Ramos (cell line): ENCODE data around the gene PRKG1.
"Not testable (repeated sequence)": the region's sequence is repeated elsewhere in the genome, so short reads cannot be mapped to it uniquely, and the experiment has no call there.

Source experiments
- in situ Hi-C: fragments of 300-500 bp; cut with MboI; formaldehyde crosslinking; loops from one replicate; pipeline ENCODE4 v1.14.3; 2022; ENCODE audit warnings: low sequenced_read_pairs; ENCODE audit not compliant: unreplicated experiment

Gene PRKG1

GRCh38 chr10:52239771-52240170 lies 1165.5 kb downstream of the PRKG1 start:
- in situ Hi-C loops: no loop called here

DNA sequence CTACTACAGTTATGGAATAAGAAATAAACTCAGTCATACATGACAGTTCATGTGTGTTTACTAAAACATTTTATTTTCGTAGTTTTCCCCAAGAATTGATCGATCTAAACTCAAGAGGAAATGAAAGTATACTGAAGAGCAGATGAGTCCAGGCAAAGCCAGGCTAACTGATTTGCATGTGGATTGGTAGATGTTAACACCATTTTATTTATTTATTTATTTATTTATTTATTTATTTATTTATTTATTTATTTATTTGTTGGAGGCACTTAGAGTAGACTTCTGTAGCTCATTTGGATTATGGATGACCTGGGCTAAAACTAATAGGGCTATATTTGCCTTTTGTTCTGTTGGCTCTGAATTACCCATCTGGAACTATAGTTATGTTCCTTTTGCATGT lies 1171.3 kb downstream of the PRKG1 start:
- in situ Hi-C loops: no loop called here

DNA sequence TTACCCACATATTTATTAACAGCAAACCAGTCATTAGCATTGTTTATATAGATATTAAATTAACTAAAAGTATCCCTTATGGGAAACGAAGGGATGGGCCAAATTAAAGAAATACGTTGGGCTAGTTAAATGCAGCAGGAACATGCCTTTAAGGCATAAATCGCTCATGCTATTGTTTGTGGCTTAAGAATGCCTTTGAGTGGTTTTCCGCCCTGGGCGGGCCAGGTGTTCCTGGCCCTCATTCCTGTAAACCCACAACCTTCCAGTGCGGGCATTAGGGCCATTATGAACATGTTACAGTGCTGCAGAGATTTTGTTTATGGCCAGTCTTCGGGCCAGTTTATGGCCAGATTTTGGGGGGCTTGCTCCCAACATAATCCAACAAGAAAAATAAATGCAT lies 1173.6 kb downstream of the PRKG1 start:
- in situ Hi-C loops: not testable (repeated sequence)

GRCh38 chr10:52248697-52249306 lies 1174.5 kb downstream of the PRKG1 start:
- in situ Hi-C loops: no loop called here

DNA sequence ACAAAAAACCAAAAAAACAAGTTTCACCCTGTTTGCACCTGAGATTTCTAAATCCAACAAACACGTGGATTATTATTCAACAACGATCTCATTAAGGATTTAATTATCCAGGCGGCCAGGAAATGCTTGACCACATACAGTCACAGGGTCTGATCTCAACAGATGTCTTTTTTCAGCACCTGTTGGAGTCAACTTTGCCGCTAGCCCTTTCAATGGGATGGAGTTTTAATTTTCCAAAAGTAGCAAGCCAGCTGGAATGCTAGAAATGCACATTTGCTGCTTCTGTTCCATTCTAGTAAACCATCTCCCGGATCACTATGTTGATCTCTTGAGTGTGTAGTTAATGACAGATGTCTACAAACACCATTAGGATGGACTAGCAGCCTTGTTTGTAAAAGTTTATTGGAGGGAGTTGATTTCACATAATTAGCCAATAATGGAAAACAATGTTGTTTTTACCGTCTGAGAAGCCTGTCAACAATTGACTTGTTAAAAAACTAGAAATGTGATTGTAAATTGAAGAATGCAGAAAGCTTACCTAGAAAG lies 1175.6 kb downstream of the PRKG1 start:
- in situ Hi-C loops: no loop called here

GRCh38 chr10:52250510-52250909 lies 1176.2 kb downstream of the PRKG1 start:
- in situ Hi-C loops: no loop called here

DNA sequence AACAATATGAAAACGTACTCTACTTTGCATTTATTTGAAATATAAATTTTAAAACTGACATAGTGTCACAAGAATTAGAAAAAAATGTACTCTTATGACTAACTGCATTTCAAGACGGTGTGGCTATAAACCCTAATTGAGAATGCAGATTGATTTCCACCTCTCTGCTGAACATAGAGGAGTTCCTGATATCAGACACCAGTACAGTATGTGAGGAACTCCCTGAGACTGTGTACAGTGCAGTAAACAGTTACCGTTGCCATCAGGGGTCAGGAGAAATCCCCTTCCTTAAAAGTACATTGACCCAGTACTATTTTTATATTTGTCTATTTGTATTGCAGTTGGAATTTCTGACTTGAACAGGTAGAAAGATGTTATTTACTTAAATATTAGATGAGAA lies 1178.0 kb downstream of the PRKG1 start:
- in situ Hi-C loops: no loop called here

GRCh38 chr10:52256832-52257691 lies 1182.8 kb downstream of the PRKG1 start:
- in situ Hi-C loops: no loop called here

DNA sequence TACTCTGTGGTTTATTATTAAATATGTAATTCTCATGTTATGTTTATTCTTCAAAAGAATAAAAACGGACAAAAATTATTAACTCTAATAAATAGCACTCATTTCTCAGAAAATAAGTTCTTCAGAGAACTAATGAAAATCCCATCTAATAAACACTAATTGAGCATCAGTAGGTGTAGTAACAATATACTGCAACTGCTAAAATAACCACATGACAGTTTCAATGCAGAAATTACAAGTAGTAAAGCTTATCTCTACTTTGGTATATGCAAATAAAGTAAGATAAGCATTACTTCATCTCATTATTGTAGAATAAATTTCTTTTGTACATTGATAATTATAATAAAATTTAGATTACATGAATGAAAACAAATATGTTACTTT lies 1183.4 kb downstream of the PRKG1 start:
- in situ Hi-C loops: no loop called here

DNA sequence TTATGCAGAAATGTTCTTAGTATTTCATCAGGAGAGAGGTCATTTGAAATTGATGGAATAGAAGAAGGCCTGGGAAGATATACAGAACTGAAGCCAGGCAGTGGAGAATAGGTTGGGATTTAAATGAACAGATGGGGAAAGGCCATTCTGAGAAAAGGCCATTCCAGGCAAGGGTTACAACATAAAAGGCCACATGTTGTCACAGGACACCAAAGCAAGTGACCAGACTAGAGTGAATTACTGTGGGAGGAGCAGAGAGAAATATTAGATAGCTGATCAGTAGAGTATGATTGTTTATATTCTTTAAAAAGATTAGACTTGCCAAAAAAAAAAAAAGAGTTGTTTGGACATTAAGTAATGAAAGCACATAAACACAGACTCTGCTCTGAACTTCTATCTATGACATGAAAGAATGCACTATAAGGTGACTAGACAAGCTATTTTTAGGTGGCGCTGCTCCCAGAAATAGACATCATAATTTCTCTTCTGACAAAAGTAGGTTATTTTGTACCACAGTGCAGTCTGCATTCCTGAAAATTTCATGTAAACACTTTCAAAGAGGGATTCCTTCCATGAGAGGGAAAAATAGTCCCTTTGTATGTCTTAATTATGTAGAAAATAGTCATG lies 1184.6 kb downstream of the PRKG1 start:
- in situ Hi-C loops: no loop called here

DNA sequence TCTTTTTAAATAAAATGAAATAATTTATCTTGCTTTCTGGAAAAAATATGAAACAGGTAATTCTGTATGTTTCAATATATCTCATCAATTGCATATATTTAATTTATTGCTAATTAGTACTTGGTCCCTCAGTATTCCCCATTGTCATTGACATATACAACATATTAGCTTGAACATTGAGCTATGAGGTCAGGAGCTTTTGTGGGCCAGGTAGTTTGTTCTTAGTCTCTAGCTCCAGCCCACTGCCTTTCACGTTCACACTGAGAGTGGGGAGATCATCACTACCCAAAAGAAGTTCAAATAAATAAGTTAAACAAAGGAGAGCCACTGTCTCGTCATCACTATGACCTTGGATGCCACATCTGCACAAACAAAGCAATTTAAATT lies 1185.1 kb downstream of the PRKG1 start:
- in situ Hi-C loops: no loop called here

DNA sequence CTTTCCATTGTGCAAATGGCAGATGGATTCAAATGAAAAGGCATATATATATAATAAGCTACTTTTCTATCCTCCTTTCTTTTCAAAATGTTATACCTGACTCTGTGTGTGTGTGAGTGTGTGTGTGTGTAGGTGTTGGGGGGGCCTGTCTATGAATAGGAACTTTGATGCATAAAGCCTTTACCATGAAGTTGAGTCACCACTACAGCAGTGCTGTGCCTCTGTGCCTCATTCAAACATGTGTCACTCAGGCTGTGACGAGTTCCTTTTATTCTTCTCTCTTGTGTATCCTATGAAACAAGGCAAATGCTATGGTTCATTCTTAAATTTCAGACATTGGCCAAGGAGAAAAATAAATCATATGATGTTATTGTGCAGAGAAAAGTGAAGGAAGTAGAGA lies 1187.1 kb downstream of the PRKG1 start:
- in situ Hi-C loops: no loop called here

- in situ Hi-C loops: no loop called here
These were observed 1191.0 kb downstream of the PRKG1 start for GRCh38 chr10:52265131-52265926.

DNA sequence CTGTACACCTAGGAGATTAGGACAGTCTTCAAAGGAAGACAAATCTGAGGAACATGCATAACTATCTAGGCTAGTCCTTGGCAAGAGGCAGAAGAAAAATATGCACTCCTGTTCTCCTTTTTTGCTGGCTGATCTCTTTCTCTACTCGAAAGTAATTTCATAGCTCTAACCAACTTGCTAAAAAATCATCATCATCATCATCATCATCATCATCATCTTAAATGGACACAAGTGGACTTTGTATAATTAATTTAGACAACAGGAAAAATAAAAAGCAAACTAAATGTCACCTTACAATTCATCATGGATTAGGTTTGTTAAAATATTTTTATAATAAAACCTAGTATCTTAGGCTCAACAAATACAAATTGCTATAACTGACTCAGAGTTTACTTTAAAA lies 1192.6 kb downstream of the PRKG1 start:
- in situ Hi-C loops: no loop called here

DNA sequence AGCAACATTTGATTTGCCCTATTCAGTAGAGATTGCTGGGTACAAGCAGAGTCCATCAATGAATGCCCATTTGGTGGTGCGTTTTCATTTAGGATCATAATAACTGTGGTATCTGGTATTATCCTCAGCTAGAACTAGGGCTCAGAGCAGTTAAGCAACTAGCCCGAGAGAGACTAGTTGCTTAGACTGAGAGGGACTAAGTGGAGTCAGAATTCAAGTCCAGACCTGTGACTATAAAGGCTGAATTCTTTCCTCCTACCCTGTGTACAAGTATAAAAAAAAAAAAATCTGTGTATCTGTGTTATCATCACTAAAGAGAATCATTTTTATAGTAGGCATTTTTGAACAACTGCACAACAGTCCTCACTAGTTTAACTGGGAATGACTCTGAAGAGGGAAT lies 1194.5 kb downstream of the PRKG1 start:
- in situ Hi-C loops: no loop called here

DNA sequence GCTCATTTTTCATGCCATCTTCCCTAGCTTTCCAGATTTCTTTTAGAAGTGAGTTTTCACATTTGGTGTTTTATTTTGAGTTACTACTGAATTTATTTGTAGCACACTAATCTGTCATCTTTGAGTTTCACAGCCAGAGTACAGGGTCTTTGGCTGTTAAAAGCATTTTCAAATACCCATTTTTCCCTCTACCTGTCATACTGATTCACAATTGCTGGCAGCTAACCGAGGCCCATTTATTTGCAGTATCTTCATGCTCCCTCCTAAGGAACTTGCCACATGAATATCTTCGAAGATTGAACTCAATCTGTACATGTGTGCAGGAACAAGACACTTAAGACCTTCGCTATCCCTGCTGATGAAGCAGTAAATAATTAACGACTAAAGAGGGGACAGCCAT lies 1194.9 kb downstream of the PRKG1 start:
- in situ Hi-C loops: no loop called here

- in situ Hi-C loops: no loop called here
These were observed 1201.9 kb downstream of the PRKG1 start for GRCh38 chr10:52276163-52276562.

GRCh38 chr10:52276986-52277385 lies 1202.7 kb downstream of the PRKG1 start:
- in situ Hi-C loops: no loop called here

DNA sequence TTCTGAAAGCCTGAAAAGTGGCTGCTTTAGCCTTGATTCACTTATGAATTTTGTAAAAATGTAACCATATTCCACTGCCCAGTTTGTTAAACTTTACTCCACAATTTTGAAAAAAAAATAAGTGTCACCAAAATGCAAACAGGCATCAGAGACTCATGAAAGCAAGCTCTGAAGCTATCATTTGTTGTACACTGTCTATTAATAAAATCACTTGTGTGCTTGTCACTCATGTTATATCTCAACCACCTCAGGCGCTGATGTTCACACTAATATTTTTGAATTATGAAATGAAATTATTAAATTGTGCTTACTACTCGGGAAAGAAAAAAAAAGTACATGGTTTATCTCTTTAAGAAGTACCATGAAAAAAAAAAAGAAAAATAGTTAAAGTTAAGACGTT lies 1205.3 kb downstream of the PRKG1 start:
- in situ Hi-C loops: no loop called here

DNA sequence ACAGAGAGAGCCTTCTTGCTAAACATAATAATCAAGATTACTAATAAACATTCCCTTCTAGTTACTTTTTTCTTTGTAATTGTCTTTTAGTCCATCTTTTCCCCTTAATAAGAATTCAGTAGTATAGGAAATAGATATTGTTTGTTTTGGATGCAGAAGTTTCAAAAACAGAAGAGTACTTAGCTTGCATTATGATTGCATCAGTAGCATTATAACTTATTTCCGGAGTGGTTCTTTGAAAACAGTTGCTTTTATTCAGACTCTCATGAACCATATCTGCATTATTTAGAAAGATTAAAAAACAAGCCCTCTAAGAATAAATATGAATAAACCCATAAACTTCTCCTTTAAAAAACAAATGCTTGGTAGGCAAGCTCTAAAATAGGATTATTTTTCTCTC lies 1205.8 kb downstream of the PRKG1 start:
- in situ Hi-C loops: no loop called here
